Nephron progenitor cell (in vitro differentiated cells): ENCODE data around the gene SHMT1.
"Not testable (repeated sequence)": the region's sequence is repeated elsewhere in the genome, so short reads cannot be mapped to it uniquely, and the experiment has no call there.

ENCODE experiments used
- DNase-seq: peaks from one replicate; pipeline ENCODE4 v3.0.0; 2021
- H3K27ac Mint-ChIP-seq: 2 replicates; pipeline ENCODE4 v1.8.0; 2021; ENCODE audit warnings: mild to moderate bottlenecking, moderate library complexity, mixed read lengths
- H3K27me3 Mint-ChIP-seq: 2 replicates; pipeline ENCODE4 v1.8.0; 2021; ENCODE audit warnings: mild to moderate bottlenecking, low read depth, mixed read lengths; ENCODE audit not compliant: poor library complexity
- H3K36me3 Mint-ChIP-seq: 2 replicates; pipeline ENCODE4 v1.8.0; 2021; ENCODE audit warnings: low read depth, mixed read lengths
- H3K4me1 Mint-ChIP-seq: 2 replicates; pipeline ENCODE4 v1.8.0; 2021; ENCODE audit warnings: mixed read lengths
- H3K4me3 Mint-ChIP-seq: 2 replicates; pipeline ENCODE4 v1.8.0; 2021; ENCODE audit warnings: mild to moderate bottlenecking, moderate library complexity, mixed read lengths
- H3K9me3 Mint-ChIP-seq: 2 replicates; pipeline ENCODE4 v1.8.0; 2021; ENCODE audit warnings: mild to moderate bottlenecking, moderate library complexity, mixed read lengths
- CTCF ChIP-seq: fragments of 200-600 bp; sonication (generic); IDR thresholded peaks from 2 replicates; pipeline ENCODE4 v1.5.0; 2021; ENCODE audit warnings: antibody characterized with exemption

The SHMT1 gene

GRCh38 chr17:18353541-18353940, 9.8 kb downstream of the SHMT1 start:
- Mint-ChIP-seq H3K4me3 (no peak overlapping the region), H3K4me1 (no peaks in the 10 kb centered on the region), H3K36me3 (peaks cover 51% of the 10 kb centered on the region), H3K9me3 (no peaks in the 10 kb centered on the region), H3K27me3 (peaks cover 4% of the 10 kb centered on the region), H3K27ac (no peak overlapping the region)
- no peak for DNase-seq
- no peak for TF ChIP-seq CTCF

GRCh38 chr17:18344021-18344420, 19.3 kb downstream of the SHMT1 start:
- no peaks in the 10 kb centered on the region for H3K4me1 Mint-ChIP-seq
- no peak for DNase-seq
- H3K9me3 Mint-ChIP-seq = peaks cover 14% of the 10 kb centered on the region
- H3K36me3 Mint-ChIP-seq = peaks cover 75% of the 10 kb centered on the region
- H3K27me3 Mint-ChIP-seq = no peaks in the 10 kb centered on the region
- H3K27ac Mint-ChIP-seq = no peak overlapping the region
- no peak overlapping the region for H3K4me3 Mint-ChIP-seq
- TF ChIP-seq CTCF = no peak

- Mint-ChIP-seq H3K36me3 (peaks cover 83% of the 10 kb centered on the region), H3K27me3 (no peaks in the 10 kb centered on the region), H3K27ac (no peak overlapping the region), H3K4me3 (no peak overlapping the region), H3K4me1 (no peaks in the 10 kb centered on the region), H3K9me3 (peaks cover 33% of the 10 kb centered on the region)
- no peak for DNase-seq
- no peak for TF ChIP-seq CTCF
These were observed 23.4 kb downstream of the SHMT1 start for GRCh38 chr17:18339933-18340332.

- Mint-ChIP-seq H3K36me3 (peaks cover 78% of the 10 kb centered on the region), H3K9me3 (peaks cover 33% of the 10 kb centered on the region)
- DNase-seq, H3K27me3 Mint-ChIP-seq, H3K27ac Mint-ChIP-seq, H3K4me1 Mint-ChIP-seq, H3K4me3 Mint-ChIP-seq: not testable (repeated sequence)
These were observed 25.2 kb downstream of the SHMT1 start for GRCh38 chr17:18338158-18338557.

- Mint-ChIP-seq H3K9me3 (peaks cover 14% of the 10 kb centered on the region), H3K36me3 (peaks cover 63% of the 10 kb centered on the region), H3K27ac (no peak overlapping the region), H3K27me3 (peaks cover 5% of the 10 kb centered on the region), H3K4me1 (peaks cover 7% of the 10 kb centered on the region), H3K4me3 (no peak overlapping the region)
- TF ChIP-seq CTCF = no peak
- DNase-seq = no peak
These were observed 30.4 kb downstream of the SHMT1 start for GRCh38 chr17:18332909-18333489.

- Mint-ChIP-seq H3K36me3 (peaks cover 52% of the 10 kb centered on the region), H3K9me3 (peaks cover 7% of the 10 kb centered on the region), H3K4me1 (peaks cover 7% of the 10 kb centered on the region), H3K27me3 (peaks cover 5% of the 10 kb centered on the region), H3K27ac (peak overlapping the region; percentile 52), H3K4me3 (no peak overlapping the region)
- DNase-seq = no peak
- TF ChIP-seq CTCF = no peak
These were observed 31.5 kb downstream of the SHMT1 start for GRCh38 chr17:18331879-18332278.
